Stimulated activated naive CD4-positive, alpha-beta T cell treated with Interleukin-2 at 50 U/mL for 16 hours (primary cell): ENCODE data around the gene FBXL16.

Experiments
- DNase-seq: peaks from one replicate; lab custom pipeline; 2025; lab: John Stamatoyannopoulos, UW

Gene FBXL16

DNA sequence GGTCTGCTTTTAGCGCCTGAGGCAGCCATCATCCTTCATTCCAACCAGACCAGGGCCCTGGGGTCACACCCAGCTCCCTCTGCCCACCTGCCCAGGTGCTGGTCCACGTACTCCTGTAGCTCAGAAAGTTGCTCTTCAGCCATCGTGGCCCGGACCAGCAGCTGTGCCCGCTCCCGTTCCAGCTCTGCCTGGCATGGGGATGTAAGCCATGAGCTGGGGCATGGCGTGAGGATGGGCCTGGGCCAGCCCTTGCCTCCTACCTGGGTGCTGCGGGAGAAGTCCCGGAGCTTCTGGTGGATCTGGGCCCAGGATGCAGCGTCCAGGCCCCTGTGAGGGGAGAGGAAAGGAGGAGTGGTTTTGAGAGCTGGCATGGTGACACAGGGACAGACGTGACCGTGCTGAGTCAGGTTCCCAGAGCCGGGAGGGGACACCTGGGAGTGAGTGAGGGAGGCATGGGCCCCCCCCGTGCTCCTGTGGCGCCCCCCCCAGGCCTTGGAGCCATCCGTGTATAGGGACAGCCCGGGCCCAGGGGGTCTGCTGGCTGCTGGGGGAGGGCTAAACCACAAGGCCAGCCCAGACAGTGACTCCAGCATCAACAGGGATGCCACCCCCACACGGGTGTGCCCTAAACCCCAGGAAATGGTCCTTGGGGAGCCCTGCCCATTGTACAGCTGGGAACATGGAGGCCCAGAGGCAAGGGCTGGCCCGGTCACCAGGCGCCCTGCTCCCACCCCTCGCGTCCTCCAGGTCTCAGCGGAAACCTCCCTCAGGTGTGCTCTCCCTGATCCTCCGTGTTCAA lies 17.4 kb upstream of the FBXL16 start:
- DNase-seq: no peak

DNA sequence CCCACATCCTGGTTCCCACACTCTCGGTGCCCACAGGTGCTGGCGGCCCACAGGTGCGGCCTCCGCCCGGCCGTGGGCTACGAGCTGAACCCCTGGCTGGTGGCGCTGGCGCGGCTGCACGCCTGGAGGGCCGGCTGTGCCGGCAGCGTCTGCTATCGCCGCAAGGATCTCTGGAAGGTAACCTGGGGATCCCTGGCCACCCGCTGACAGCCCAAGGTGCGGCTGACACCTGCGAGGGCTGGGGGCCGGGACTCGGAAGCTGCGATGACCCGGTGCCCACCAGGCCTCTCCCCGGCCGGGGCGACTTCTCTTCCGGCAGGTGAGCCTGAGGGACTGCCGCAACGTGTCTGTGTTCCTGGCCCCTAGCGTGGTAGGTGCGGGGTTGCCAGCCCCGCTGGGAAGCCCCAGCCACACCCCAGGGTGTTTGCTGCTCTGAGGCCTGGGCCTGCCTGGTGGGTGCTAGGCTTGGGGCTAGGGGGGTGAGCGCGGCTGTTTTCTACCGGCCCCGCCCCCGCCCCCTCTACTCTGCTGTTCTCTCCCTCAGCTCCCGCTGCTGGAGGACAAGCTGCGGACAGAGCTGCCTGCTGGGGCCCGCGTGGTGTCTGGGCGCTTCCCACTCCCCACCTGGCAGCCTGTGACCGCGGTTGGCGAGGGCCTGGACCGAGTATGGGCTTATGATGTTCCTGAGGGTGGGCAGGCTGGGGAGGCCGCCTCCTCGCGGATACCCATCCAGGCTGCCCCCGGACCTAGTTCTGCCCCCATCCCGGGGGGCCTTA lies 16.4 kb upstream of the FBXL16 start:
- DNase-seq: no peak

DNA sequence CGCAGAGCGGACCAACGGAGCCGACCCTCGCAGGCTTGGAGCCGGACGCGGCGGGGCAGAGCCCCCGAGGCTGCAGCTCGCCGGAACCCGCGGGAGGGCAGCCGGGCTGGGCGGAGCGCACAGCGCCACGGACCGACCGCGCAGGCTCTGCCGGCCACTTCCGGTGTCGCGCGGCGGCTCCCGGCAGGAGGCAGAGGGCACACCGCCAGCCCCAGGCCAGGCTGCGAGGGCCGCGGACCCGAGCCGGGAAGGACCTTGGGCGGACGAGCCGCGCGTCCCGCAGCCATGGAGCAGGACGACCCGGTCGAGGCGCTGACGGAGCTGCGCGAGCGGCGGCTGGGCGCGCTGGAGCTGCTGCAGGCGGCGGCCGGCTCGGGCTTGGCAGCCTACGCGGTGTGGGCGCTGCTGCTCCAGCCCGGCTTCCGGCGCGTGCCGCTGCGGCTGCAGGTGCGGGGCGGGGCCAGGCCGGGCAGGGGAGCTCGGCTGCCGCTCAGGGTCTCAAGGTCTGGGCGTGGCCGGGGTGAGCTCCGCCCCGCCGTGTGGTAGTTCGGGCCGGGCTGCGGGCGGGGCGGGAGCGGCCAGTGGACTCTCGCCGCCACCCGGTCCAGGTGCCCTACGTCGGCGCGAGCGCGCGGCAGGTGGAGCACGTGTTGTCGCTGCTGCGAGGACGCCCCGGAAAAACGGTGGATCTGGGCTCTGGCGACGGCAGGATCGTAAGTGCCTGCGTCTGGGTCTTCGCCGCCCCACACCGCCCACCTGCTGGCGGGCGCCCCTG lies 15.6 kb upstream of the FBXL16 start, which contains the start of gene ANTKMT:
ANTKMT (plus strand) TSS at position 157 of the 775 bp plus-strand sequence; CDS start at position 286, 129 bp downstream.
- DNase-seq: peak; percentile 69

DNA sequence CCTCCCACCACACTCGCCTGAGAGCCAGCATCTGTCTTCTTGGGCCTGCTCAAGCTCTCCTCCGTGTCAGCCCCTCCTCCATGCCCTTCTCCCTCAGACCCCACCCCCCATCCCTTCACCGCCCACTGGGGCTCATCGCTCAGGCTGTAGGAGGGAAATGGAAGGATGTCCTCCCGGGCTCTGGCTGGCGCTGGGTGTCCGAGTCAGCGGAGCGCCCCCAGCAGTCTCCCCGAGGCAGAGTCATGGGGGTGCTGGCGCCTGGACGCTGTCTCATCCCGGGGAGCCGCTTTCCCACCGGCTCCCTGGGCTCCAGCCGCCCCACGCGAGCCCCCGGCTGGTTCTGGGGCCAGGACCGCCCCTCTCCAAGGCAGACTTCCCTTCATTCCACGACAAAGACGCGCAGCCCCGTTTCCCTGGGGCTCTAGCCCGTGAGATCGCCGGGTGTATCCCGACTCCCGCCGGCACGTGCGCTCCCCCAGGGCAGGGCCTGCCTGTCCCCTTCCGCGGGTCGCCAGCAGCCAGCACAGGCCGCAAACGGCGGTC lies 14.9 kb upstream of the FBXL16 start:
- no peak for DNase-seq

DNA sequence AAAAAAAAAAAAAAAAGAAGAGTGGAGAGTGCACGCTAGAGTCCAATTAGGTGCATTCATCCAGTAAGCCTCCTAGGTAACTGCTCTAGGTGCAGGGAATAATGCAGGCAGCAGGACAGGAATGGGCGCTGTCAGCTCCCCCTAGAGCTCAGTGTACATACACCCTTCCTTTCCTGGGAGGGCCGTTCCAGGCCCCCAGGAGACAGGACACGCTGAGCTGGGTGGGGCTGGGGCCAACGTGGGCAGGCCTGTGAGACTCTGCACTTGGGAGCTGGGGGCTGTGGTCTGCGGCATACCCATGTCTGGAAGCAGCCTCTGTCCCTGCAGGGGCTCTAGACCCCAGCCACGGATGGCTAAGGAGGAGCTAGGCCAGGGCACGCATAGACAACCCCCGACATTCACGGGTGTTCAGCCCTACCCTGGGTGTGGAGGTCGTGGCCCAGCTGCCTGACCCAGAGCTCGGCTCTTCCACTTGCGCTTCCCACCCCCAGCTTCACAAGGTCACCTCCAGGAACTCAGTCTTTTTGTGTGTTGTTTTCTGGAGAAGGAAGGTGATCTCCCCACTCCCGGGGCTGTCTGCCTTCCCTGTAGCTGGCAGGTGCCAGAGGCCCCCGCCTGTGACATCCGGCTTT lies 14.3 kb upstream of the FBXL16 start:
- DNase-seq: no peak

DNA sequence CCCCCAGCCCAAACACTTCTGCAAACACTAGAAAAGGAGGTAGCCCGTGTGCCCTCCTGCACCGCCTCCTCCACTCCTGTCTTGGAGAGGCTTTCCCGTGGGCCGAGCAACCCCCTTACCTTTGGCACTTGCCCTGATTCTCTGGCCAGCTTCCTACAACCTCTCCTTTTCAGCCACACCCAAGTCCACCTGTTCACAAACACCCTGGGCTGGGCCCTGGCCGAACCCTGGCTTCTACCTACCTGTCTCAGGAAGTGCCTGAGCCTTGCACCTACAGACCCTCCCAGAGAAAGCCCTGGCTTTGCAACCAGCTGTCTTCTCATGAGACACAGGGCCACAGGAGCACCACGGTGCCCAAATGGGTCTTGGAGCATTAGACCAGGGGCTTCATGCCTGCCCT lies 13.3 kb upstream of the FBXL16 start:
- DNase-seq: no peak

DNA sequence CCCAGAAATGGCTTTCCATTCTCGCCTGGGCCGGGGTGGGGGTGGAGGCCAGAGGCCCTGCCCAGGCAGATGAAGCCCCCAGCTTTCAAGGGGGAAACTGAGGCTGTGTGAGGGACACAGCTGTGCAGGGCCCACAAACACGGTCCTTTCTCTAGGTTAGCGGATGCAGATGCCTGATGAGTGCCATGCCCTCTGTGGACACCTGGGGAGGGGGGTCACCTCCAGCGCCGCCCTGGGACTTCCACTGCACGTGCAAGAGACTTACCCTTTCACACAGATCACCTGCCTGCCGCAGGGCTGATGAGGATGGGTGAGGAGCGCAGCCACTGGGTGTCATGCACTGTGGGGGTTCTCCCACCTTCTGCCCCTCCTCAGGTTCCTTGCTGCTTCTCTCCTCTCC lies 12.8 kb upstream of the FBXL16 start:
- DNase-seq: no peak

DNA sequence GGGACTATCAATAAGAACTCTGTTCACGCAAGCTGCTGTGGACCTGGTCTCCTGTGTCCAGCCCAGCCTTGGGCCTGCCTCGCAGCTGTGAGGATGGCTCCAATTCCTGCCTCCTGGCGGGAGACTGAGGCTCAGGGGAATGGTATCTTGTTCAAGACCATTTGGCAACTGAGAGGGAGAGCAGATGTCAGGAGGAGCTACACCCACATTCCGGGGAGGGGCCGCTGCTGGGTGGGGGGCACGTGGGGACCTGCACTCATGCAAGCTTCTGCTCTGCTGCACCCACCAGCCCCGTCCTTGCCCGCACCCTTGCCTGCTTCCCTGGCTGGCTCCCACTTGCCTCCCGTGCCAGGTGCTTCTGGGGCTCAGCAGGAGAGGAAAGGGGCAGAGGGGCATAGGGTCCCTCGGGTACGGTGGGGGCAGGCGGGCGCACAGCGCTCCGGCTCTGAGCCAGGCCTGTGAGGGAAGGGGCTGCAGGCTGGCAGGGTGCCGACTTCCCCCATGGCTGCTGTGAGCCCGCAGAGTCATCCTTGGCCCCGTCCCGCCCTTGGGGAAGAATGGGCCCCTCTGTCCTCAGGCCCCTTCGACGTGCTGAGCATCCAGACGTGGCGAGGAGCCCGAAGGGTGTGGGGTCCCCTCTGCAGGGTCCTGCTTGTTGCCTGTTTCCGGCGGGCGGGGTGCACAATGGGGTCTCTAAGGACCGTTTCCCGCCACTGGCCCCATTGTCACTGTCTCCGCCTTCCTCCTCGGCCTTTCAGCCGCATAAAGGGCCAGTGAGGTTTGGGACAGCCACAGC lies 12.0 kb upstream of the FBXL16 start:
- DNase-seq: no peak

DNA sequence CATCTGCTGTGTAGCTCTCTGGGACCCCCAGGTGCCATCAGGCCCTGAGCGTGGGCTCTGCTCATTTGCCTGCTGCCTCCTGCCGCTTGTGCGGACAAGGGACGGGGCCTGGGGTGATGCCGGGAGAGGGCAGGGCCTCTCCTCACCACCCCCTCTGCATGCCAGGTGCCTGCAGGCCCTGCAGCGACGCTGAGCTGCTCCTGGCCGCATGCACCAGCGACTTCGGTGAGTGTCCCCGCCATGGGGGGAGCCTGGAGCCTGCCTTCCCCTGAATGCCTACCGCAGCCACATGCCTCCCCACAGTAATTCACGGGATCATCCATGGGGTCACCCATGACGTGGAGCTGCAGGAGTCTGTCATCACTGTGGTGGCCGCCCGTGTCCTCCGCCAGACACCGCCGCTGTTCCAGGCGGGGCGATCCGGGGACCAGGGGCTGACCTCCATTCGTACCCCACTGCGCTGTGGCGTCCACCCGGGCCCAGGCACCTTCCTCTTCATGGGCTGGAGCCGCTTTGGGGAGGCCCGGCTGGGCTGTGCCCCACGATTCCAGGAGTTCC lies 11.2 kb upstream of the FBXL16 start:
- no peak for DNase-seq

DNA sequence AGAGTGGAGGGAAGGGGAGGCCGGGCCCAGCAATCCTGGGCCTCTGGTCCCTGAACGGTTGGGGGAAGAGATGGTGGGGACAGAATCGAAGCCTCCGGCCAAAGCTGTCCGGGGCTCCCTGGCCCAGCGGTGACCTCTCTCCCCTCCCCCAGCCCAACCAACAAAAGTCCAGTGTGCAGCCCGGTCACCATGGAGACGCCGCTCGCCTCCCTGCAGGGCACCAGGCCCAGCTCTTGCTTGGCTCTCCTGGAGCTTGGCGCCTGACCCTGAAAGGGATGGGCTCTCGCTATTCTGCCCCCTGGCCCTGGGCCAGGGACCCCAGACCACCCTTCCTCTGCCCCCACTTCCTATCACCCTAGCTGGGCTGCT lies 10.6 kb upstream of the FBXL16 start:
- no peak for DNase-seq

DNA sequence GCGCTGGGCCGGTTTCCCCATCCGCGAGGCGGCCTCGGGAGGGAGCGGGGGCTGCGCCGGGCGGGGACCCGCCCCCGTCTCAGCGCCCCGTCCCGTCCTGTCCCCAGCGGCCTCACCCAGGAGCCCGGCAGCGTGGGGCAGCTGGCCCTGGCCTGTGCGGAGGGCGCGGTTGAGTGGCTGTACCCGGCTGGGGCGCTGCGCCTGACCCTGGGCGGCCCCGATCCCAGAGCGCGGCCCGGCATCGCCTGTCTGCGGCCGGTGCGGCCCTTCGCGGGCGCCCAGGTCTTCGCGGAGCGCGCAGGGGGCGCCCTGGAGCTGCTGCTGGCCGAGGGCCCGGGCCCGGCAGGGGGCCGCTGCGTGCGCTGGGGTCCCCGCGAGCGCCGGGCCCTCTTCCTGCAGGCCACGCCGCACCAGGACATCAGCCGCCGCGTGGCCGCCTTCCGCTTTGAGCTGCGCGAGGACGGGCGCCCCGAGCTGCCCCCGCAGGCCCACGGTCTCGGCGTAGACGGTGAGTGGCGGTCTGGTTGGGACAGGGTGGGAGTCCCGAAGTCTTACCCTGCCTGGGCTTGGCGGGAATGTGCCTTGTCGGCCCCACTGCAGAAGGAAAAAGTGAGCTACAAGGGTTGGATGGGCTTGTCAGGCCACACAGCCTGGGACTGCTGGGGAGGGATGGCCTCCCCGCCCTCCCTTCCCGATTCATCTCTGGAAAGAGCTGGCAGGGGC lies 10.0 kb upstream of the FBXL16 start:
- DNase-seq: no peak

DNA sequence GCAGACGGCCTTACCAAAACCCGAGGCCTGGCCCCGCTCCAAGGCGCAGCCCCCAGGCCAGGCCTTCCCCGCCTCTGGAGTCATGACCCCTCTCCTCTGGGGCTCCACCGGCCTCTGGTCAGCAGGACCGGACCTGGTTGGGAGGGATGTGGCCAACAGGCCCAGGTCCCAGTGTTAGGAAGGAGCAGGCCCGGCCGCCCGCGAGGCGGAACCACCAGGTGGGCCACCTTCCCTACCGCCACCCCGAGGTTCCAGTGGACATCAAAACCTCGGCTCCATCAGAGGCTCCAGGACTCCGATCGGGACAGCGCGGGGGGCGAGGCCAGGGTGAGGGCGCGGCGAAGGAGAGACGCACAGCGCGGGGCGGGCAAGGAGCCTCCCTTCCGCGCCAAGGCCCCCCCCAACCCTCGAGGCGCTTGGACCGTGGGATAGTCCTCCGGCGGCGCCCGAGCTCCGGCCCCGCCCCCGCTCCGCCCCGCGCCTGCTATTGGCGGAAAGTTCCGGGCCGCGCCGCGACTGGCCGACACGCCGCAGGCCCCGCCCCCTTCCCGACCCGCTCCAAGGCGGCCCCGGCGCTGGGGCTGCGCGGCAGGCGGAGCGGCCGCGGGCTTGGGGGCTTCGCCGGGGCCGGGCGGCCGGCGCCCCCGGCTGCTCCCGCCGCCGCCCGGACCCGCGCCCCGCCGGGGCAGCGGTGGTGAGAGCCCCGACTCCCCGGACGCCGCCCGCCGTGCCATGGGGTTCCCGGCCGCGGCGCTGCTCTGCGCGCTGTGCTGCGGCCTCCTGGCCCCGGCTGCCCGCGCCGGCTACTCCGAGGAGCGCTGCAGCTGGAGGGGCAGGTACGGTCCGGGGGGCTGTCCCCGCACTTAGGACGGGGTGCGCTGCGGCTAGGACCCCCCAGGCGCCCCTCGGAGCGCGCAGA lies 9.2 kb upstream of the FBXL16 start, which contains the start of gene METRN:
METRN (plus strand) TSS at position 561 of the 919 bp plus-strand sequence; CDS start at position 733, 172 bp downstream.
- peak; percentile 86 for DNase-seq

DNA sequence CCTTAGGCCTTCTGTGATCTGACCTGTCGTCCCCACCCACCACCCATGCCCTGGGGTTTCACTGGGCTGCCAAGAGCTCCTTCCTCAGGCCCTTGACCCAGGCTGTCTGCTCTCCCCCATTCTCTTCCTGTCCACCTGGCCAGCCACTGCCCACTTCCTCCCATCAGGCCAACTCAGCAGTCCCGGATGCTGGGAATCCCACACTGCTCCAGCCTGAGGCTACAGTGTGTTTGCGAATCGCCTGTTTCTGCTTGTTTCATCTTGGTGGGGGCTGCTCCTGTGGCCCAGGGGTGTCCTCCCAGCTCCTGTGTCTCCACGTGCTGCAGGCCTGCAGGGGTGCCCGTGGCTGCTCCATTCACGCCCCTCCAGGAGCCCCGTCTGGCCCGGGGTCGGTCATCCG lies 8.5 kb upstream of the FBXL16 start:
- no peak for DNase-seq

DNA sequence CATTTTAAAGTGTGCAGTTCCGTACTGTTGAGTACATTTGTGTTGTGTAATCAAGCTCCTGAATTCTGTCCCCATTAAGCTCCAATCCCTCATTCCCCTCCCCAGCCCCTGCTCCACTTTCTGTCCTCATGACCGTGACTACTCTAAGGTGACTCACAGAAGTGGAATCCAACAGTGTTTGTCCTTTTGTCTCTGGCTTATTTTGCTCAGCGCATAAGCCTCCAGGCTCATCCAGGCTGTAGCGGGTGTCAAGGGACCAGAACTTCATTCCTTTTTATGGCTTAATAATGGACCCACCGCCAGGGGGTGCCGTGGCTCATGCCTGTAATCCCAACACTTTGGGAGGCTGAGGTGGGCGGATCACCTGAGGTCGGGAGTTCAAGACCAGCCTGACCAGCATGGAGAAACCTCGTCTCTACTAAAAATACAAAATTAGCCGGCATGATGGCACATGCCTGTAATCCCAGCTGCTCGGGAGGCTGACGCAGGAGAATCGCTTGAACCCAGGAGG lies 7.2 kb upstream of the FBXL16 start:
- DNase-seq: peak; percentile 43

DNA sequence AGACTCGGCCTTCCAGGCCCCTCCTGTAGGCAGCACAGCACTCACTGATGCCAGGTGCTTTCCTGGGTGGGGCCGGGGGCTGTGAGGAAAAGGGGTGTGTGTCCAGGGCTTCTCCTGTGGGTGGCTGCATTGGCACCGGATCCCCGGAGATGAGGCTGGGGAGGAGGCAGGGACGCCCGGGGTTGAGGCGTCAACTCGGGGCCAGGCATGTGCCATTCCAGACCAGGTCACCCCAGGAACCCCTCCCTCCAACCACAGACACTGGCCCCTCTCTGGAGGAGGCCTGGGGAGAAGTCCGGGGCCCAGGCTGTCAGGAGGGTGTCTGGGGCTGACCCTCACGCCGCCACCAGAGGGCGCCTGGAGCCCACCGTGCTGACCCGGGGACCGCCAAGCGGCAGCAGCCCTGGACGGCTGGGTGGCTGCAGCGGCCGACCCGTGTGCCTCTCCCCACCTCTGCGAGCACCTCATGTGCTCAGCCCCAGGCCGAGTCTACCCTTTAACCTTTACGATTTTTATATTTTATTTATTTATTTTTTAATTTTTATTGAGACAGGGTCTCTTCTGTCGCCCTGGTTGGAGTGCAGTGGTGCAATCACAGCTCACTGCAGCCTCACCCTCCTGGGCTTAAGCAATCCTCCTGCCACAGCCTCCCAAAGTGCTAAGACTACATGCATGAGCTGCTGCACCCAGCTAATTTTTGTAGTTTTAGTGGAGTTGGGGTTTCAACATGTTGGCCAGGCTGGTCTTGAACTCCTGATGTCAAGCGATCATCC lies 6.1 kb upstream of the FBXL16 start:
- DNase-seq: peak; percentile 71

DNA sequence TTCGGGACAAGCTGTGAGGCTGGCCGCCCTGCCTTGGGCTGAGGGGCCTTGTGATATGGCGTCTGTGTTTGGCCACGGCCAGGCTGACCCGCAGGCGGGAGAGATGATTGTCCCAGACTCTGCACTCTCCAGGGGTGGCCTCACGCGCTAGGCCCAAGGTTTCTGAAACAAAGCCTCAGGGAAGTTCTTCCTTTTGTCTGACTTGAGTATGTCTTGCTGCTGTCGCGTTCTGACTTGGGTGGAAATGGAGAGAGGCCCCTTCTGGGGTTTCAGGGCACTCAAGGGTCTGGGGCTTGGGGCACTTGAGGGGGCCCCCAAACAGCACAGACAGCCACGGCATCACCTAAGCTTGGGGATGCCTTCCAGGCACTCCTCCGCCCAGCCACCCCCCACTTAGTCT lies 5.5 kb upstream of the FBXL16 start:
- DNase-seq: no peak

DNA sequence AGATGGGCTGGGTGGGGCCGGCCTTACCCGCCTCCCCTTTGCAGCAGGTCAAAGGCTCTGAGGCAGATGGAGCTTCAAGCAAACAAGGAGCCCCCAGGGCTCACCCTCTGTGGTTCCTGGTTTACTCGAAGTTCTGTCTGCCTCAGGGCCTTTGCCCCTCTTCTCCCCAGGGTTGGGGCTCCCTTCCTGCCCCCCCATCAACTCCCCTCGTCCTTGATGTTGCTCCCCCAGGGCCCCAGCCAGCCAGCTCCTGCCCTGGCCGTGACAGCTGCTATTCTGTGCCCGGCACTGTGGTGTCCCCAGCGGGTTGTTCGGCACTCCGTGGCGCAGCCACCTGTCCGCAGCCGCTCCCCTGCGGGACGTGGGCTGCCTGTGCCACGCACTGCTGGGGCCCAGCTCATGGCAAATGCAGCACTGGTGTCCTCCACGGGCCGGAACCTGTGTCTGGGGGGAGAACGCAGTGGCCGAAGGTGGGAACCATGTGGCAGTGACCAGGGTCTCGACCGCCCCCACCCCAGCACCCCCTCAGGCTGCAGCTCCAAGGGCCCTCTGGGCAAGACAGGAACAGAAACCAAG lies 5.0 kb upstream of the FBXL16 start:
- DNase-seq: no peak
